HCT116 (cell line): ENCODE results near the gene GRID2IP. TPM values are rescaled to one million over a fixed set of nuclear protein-coding genes. Genes with fewer than 3 reads are reported as not detected.

Source experiments
- ATAC-seq: fragments of 200-7000 bp; cut with Tn5 transposase; 2 replicates; pipeline ENCODE4 v1.9.1; 2020; ENCODE audit warnings: mild to moderate bottlenecking, moderate library complexity
- BruUV-seq: library from RNA; stranded (reverse); fragments of 400-500 nt; replicated peaks from 2 replicates; lab custom pipeline; 2021; lab: Mats Ljungman, UMichigan
- CTCF ChIA-PET: fragments of 300-600 bp; sonication (Branson Sonifier 250); formaldehyde crosslinking; loops from one replicate; lab custom pipeline; 2021; ENCODE audit warnings: antibody characterized with exemption; lab: Charles Lee
- POLR2A ChIA-PET: fragments of 300-600, 350-600 bp; sonication (Branson Sonifier 250); formaldehyde crosslinking; loops from one replicate; lab custom pipeline; 2021; ENCODE audit warnings: antibody characterized with exemption; lab: Charles Lee
- RAD21 ChIA-PET, 2 experiments: fragments of 300-600 bp; sonication (Branson Sonifier 250); formaldehyde crosslinking; loops; one replicate each; lab custom pipeline; 2023; ENCODE audit warnings: low total read pairs in 2 of 2; ENCODE audit not compliant: uncharacterized antibody in 2 of 2, unreplicated experiment in 2 of 2, low non-redundant PET in 1 of 2; lab: Charles Lee
- DNase-seq: peaks from one replicate; pipeline ENCODE4 v3.0.0-alpha.2; 2010; ENCODE audit warnings: low read depth, low spot score
- H2AFZ ChIP-seq: fragments of 200-600 bp; shearing (Covaris generic), sonication (generic); 2 replicates; pipeline ENCODE4 v1.6.1; 2017; ENCODE audit warnings: low read depth, mixed run types, mixed read lengths, antibody characterized with exemption, low read length; ENCODE audit not compliant: poor library complexity, severe bottlenecking
- H3K27ac ChIP-seq: 2 replicates; pipeline ENCODE4 v1.5.1; 2012; ENCODE audit warnings: low read depth, low read length
- H3K27me3 ChIP-seq: fragments of 200-600 bp; sonication (generic); 2 replicates; pipeline ENCODE4 v1.6.1; 2016; ENCODE audit warnings: mixed run types, low read length, mixed read lengths; ENCODE audit not compliant: insufficient read depth
- H3K36me3 ChIP-seq, 2 experiments: fragments of 200-500 bp in 1 of 2; fragments of 200-600 bp in 1 of 2; sonication (Bioruptor generic) in 1 of 2; sonication (generic) in 1 of 2; 2 replicates each; pipeline versions ENCODE4 v1.5.1 to v1.6.1; 2014 to 2016; ENCODE audit warnings: low read length in 2 of 2, inconsistent platforms in 1 of 2, mixed read lengths in 1 of 2, mixed run types in 1 of 2; ENCODE audit not compliant: insufficient read depth in 2 of 2, control insufficient read depth in 1 of 2
- H3K4me1 ChIP-seq, 2 experiments: fragments of 200-600 bp in 1 of 2; sonication (generic) in 1 of 2; 2 replicates each; pipeline versions ENCODE4 v1.5.1 to v1.6.1; 2012 to 2017; ENCODE audit warnings: low read length in 2 of 2, inconsistent platforms in 1 of 2, mild to moderate bottlenecking in 1 of 2, mixed read lengths in 1 of 2, mixed run types in 1 of 2, moderate library complexity in 1 of 2; ENCODE audit not compliant: insufficient read depth in 2 of 2, control insufficient read depth in 1 of 2
- H3K4me2 ChIP-seq: fragments of 200-600 bp; sonication (generic); 2 replicates; pipeline ENCODE4 v1.6.1; 2017; ENCODE audit warnings: mixed run types, low read length, mixed read lengths
- H3K4me3 ChIP-seq, 2 experiments: fragments of 200-600 bp in 1 of 2; sonication (generic) in 1 of 2; replicated peaks in 1 of 2; 2 replicates each; pipeline ENCODE4 v1.5.1; 2011 to 2016; ENCODE audit warnings: low read length in 2 of 2, control low read depth in 1 of 2, low read depth in 1 of 2, mild to moderate bottlenecking in 1 of 2, mixed read lengths in 1 of 2, mixed run types in 1 of 2
- H3K79me2 ChIP-seq: fragments of 200-600 bp; sonication (generic); 2 replicates; pipeline ENCODE4 v1.6.1; 2017; ENCODE audit warnings: mild to moderate bottlenecking, mixed run types, low read length, moderate library complexity, mixed read lengths; ENCODE audit not compliant: insufficient read depth
- H3K9ac ChIP-seq: fragments of 200-600 bp; sonication (generic); 2 replicates; pipeline ENCODE4 v1.6.1; 2016; ENCODE audit warnings: low read length, mixed read lengths
- H3K9me2 ChIP-seq: fragments of 200-600 bp; sonication (generic), shearing (Covaris generic); 2 replicates; pipeline ENCODE4 v1.6.1; 2017; ENCODE audit warnings: mixed run types, mild to moderate bottlenecking, moderate library complexity; ENCODE audit not compliant: insufficient read depth
- H3K9me3 ChIP-seq, 2 experiments: fragments of 200-500 bp in 1 of 2; fragments of 200-600 bp in 1 of 2; sonication (Bioruptor generic) in 1 of 2; sonication (generic) in 1 of 2; 2 replicates each; pipeline ENCODE4 v1.6.1; 2014 to 2017; ENCODE audit warnings: low read length in 2 of 2, mixed read lengths in 2 of 2, inconsistent platforms in 1 of 2, low read depth in 1 of 2, mild to moderate bottlenecking in 1 of 2, mixed run types in 1 of 2, moderate library complexity in 1 of 2; ENCODE audit not compliant: control insufficient read depth in 1 of 2, insufficient read depth in 1 of 2
- H4K20me1 ChIP-seq: fragments of 200-600 bp; sonication (generic), shearing (Covaris generic); 2 replicates; pipeline ENCODE4 v1.6.1; 2017; ENCODE audit warnings: mixed run types, mild to moderate bottlenecking, moderate library complexity; ENCODE audit not compliant: insufficient read depth
- CBX3 ChIP-seq: IDR thresholded peaks from 2 replicates; pipeline ENCODE4 v1.6.1; 2012; ENCODE audit warnings: low read depth
- CEBPB ChIP-seq: IDR thresholded peaks from 2 replicates; pipeline ENCODE4 v1.6.1; 2012; ENCODE audit warnings: low read depth
- EGR1 ChIP-seq: IDR thresholded peaks from 2 replicates; pipeline ENCODE4 v1.6.1; 2012; ENCODE audit warnings: low read depth
- EZH2 ChIP-seq: fragments of 200-600 bp; sonication (generic); IDR thresholded peaks from 2 replicates; pipeline ENCODE4 v1.6.1; 2017; ENCODE audit warnings: antibody characterized with exemption, mixed run types
- FOSL1 ChIP-seq: IDR thresholded peaks from 2 replicates; pipeline ENCODE4 v1.6.1; 2012; ENCODE audit warnings: low read depth
- JUND ChIP-seq: IDR thresholded peaks from 2 replicates; pipeline ENCODE4 v1.6.1; 2012
- POLR2A ChIP-seq: IDR thresholded peaks from 2 replicates; pipeline ENCODE4 v1.7.0; 2011; ENCODE audit warnings: borderline replicate concordance; ENCODE audit not compliant: insufficient read depth, insufficient read length; ENCODE audit errors: extremely low read depth
- POLR2AphosphoS5 ChIP-seq: IDR thresholded peaks from 2 replicates; pipeline ENCODE4 v1.6.1; 2011; ENCODE audit warnings: mild to moderate bottlenecking, low read depth, low read length, moderate library complexity
- RAD21 ChIP-seq: IDR thresholded peaks from 2 replicates; pipeline ENCODE4 v1.6.1; 2012; ENCODE audit warnings: low read depth, mild to moderate bottlenecking
- SIN3A ChIP-seq: IDR thresholded peaks from 2 replicates; pipeline ENCODE4 v1.6.1; 2012; ENCODE audit warnings: low read depth
- SRF ChIP-seq: IDR thresholded peaks from 2 replicates; pipeline ENCODE4 v1.6.1; 2012; ENCODE audit warnings: low read depth
- TCF7L2 ChIP-seq: IDR thresholded peaks from 2 replicates; pipeline ENCODE4 v1.7.0; 2011; ENCODE audit warnings: borderline replicate concordance, inconsistent platforms; ENCODE audit not compliant: insufficient read depth, insufficient read length; ENCODE audit errors: extremely low read depth
- YY1 ChIP-seq: IDR thresholded peaks from 2 replicates; pipeline ENCODE4 v1.6.1; 2011; ENCODE audit warnings: low read length, low read depth, moderate library complexity, mild to moderate bottlenecking; ENCODE audit not compliant: insufficient replicate concordance; ENCODE audit errors: extremely low read depth
- ZFX ChIP-seq: fragments of 450-650 bp; IDR thresholded peaks from 2 replicates; pipeline ENCODE4 v1.6.1; 2017
- ZNF274 ChIP-seq: fragments of 200-500 bp; sonication (Bioruptor generic); IDR thresholded peaks from 2 replicates; pipeline ENCODE4 v1.6.1; 2014; ENCODE audit warnings: mild to moderate bottlenecking, low read depth, low read length, inconsistent platforms
- intact Hi-C: fragments of 100-400 bp; cut with micrococcal nuclease; formaldehyde crosslinking; loops from 2 replicates; pipeline ENCODE4 v1.10.0; 2022
- total RNA-seq: library from RNA; stranded (reverse); gene quantifications from one replicate; pipeline ENCODE4 v1.2.1, GENCODE V29; 2021; ENCODE audit not compliant: unreplicated experiment
- TF ChIP-seq, protein P1 (sequence below): IDR thresholded peaks from 2 replicates; pipeline ENCODE4 v1.6.1; 2011; ENCODE audit warnings: mild to moderate bottlenecking, low read length, moderate library complexity; ENCODE audit not compliant: insufficient replicate concordance; ENCODE audit errors: extremely low read depth
- TF ChIP-seq, protein P2 (sequence below): IDR thresholded peaks from 2 replicates; pipeline ENCODE4 v1.6.1; 2012
- TF ChIP-seq, protein P3 (sequence below), 3 experiments: fragments of 200-600 bp in 1 of 3; sonication (generic) in 1 of 3; IDR thresholded peaks in 2 of 3; conservative IDR thresholded peaks in 1 of 3; 2 replicates each; pipeline ENCODE4 v1.5.1; 2012 to 2017; ENCODE audit warnings: low read depth in 2 of 3, low read length in 2 of 3, antibody characterized with exemption in 1 of 3, borderline replicate concordance in 1 of 3, control low read depth in 1 of 3, mild to moderate bottlenecking in 1 of 3, mixed read lengths in 1 of 3, mixed run types in 1 of 3, moderate library complexity in 1 of 3; ENCODE audit not compliant: insufficient read depth in 1 of 3
- TF ChIP-seq, protein P4 (sequence below): IDR thresholded peaks from 2 replicates; pipeline ENCODE4 v1.6.1; 2012

Gene GRID2IP
- total RNA-seq, 1 experiment from 2014 or later, result 3.2 TPM

DNA sequence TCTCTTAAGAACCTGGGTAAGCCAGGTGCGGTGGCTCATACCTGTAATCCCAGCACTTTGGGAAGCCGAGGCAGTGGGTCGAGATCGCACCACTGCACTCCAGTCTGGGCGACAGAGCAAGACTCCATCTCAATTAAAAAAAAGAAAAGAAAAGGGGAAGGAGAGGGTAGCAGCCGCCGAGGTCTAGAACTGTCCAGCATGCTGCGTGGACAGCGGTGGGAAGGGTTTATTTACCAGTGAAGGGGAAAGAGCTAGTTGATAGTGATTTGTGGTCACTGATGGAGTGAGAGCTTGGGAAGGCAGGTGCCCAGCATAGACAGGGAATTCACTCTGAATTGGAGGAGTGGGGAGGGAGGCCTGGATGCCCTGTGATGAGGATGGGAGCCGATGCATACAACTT lies 60.1 kb downstream of the GRID2IP start:
- ChIA-PET CTCF (no interaction called here), POLR2A (no interaction called here), RAD21 (no interaction called here)
- Histone ChIP-seq H3K9me3 (no peaks in the 10 kb centered on the region), H3K9me2 (no peaks in the 10 kb centered on the region), H4K20me1 (no peaks in the 10 kb centered on the region), H3K27me3 (no peaks in the 10 kb centered on the region), H3K36me3 (no peaks in the 10 kb centered on the region), H3K4me3 (no peak overlapping the region), H3K79me2 (no peaks in the 10 kb centered on the region), H3K4me1 (no peaks in the 10 kb centered on the region), H3K4me2 (no peak overlapping the region), H3K9ac (no peak overlapping the region), H2AFZ (no peak overlapping the region), H3K27ac (no peak overlapping the region)
- intact Hi-C loops, result no loop called here
- BruUV-seq, result no TSS peak
- DNase-seq (no peak), ATAC-seq (no peak)
- no peak for TF ChIP-seq RAD21
- TF ChIP-seq, protein P1, sequence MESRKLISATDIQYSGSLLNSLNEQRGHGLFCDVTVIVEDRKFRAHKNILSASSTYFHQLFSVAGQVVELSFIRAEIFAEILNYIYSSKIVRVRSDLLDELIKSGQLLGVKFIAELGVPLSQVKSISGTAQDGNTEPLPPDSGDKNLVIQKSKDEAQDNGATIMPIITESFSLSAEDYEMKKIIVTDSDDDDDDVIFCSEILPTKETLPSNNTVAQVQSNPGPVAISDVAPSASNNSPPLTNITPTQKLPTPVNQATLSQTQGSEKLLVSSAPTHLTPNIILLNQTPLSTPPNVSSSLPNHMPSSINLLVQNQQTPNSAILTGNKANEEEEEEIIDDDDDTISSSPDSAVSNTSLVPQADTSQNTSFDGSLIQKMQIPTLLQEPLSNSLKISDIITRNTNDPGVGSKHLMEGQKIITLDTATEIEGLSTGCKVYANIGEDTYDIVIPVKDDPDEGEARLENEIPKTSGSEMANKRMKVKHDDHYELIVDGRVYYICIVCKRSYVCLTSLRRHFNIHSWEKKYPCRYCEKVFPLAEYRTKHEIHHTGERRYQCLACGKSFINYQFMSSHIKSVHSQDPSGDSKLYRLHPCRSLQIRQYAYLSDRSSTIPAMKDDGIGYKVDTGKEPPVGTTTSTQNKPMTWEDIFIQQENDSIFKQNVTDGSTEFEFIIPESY, result no peak
- TF ChIP-seq EZH2, result no peak
- no peak for TF ChIP-seq CBX3
- TF ChIP-seq SRF, result no peak
- TF ChIP-seq, protein P2, sequence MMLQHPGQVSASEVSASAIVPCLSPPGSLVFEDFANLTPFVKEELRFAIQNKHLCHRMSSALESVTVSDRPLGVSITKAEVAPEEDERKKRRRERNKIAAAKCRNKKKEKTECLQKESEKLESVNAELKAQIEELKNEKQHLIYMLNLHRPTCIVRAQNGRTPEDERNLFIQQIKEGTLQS, result no peak
- TF ChIP-seq POLR2AphosphoS5, result no peak
- no peak for TF ChIP-seq CEBPB
- no peak for TF ChIP-seq POLR2A
- TF ChIP-seq TCF7L2, result no peak
- no peak for TF ChIP-seq EGR1
- no peak for TF ChIP-seq SIN3A
- TF ChIP-seq, protein P3, sequence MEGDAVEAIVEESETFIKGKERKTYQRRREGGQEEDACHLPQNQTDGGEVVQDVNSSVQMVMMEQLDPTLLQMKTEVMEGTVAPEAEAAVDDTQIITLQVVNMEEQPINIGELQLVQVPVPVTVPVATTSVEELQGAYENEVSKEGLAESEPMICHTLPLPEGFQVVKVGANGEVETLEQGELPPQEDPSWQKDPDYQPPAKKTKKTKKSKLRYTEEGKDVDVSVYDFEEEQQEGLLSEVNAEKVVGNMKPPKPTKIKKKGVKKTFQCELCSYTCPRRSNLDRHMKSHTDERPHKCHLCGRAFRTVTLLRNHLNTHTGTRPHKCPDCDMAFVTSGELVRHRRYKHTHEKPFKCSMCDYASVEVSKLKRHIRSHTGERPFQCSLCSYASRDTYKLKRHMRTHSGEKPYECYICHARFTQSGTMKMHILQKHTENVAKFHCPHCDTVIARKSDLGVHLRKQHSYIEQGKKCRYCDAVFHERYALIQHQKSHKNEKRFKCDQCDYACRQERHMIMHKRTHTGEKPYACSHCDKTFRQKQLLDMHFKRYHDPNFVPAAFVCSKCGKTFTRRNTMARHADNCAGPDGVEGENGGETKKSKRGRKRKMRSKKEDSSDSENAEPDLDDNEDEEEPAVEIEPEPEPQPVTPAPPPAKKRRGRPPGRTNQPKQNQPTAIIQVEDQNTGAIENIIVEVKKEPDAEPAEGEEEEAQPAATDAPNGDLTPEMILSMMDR (IDR thresholded peaks at IDR 0.05 in 2 of 3, conservative IDR thresholded peaks at IDR 0.05 in 1 of 3; ENCODE audit: borderline replicate concordance in 1 of 3, insufficient read depth in 1 of 3, low read depth in 2 of 3, low read length in 2 of 3), result no peak
- TF ChIP-seq ZFX, result no peak
- TF ChIP-seq FOSL1, result no peak
- no peak for TF ChIP-seq ZNF274
- no peak for TF ChIP-seq JUND
- TF ChIP-seq, protein P4, sequence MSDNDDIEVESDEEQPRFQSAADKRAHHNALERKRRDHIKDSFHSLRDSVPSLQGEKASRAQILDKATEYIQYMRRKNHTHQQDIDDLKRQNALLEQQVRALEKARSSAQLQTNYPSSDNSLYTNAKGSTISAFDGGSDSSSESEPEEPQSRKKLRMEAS, result no peak
- no peak for TF ChIP-seq YY1
- TF ChIP-seq, all 23 proteins: peak for 0
